CD14-positive monocyte (primary cell): ENCODE data around the gene NMU. TPM values are rescaled to one million over a fixed set of nuclear protein-coding genes. Genes with fewer than 3 reads are reported as not detected.

Source experiments
- DNase-seq, 3 donors: peaks; one replicate each; pipeline ENCODE4 v3.0.0-alpha.2; 2011 to 2022
- H2AFZ ChIP-seq: 2 replicates; pipeline ENCODE4 v1.6.0; 2012; ENCODE audit warnings: mild to moderate bottlenecking, low read depth, low read length, inconsistent platforms; ENCODE audit not compliant: insufficient read depth, poor library complexity, severe bottlenecking
- H3K27ac ChIP-seq, 2 donors: 1 replicate in 1 of 2; 2 replicates in 1 of 2; pipeline ENCODE4 v1.5.1; 2012 to 2013; ENCODE audit warnings: low read length in 2 of 2, control low read depth in 1 of 2, inconsistent platforms in 1 of 2, low read depth in 1 of 2, mild to moderate bottlenecking in 1 of 2
- H3K27me3 ChIP-seq, 2 donors: one replicate each; pipeline versions ENCODE4 v1.6.0 to v1.6.1; 2011 to 2013; ENCODE audit warnings: low read length in 2 of 2; ENCODE audit not compliant: control insufficient read depth in 2 of 2, insufficient read depth in 2 of 2
- H3K36me3 ChIP-seq, 2 donors: replicated peaks in 1 of 2; 1 replicate in 1 of 2; 2 replicates in 1 of 2; pipeline versions ENCODE4 v1.5.1 to v1.6.1; 2012 to 2013; ENCODE audit warnings: low read length in 2 of 2, control low read depth in 1 of 2, inconsistent platforms in 1 of 2, mild to moderate bottlenecking in 1 of 2; ENCODE audit not compliant: insufficient read depth in 2 of 2, control insufficient read depth in 1 of 2
- H3K4me1 ChIP-seq, 2 donors: 1 replicate in 1 of 2; 2 replicates in 1 of 2; pipeline versions ENCODE4 v1.5.1 to v1.6.1; 2012 to 2013; ENCODE audit warnings: low read length in 2 of 2, control low read depth in 1 of 2, inconsistent platforms in 1 of 2, mild to moderate bottlenecking in 1 of 2, moderate library complexity in 1 of 2; ENCODE audit not compliant: insufficient read depth in 2 of 2, control insufficient read depth in 1 of 2
- H3K4me2 ChIP-seq: replicated peaks from 2 replicates; pipeline ENCODE3; 2012; ENCODE audit warnings: low read length, moderate library complexity, mild to moderate bottlenecking; ENCODE audit not compliant: poor library complexity, severe bottlenecking; ENCODE audit errors: extremely low read depth
- H3K4me3 ChIP-seq, 3 experiments: fragments of 200-600 bp in 1 of 3; sonication (generic) in 1 of 3; replicated peaks in 1 of 3; 1 replicate in 2 of 3; 2 replicates in 1 of 3; pipeline ENCODE4 v1.5.1; 2011 to 2013; ENCODE audit warnings: low read length in 3 of 3, mild to moderate bottlenecking in 3 of 3, control low read depth in 2 of 3, low read depth in 2 of 3, inconsistent platforms in 1 of 3, moderate library complexity in 1 of 3
- H3K79me2 ChIP-seq: 2 replicates; pipeline ENCODE4 v1.6.0; 2012; ENCODE audit warnings: mild to moderate bottlenecking, control low read depth, inconsistent platforms, low read length, moderate library complexity; ENCODE audit not compliant: insufficient read depth
- H3K9ac ChIP-seq: 2 replicates; pipeline ENCODE4 v1.6.0; 2017; ENCODE audit warnings: low read length, mild to moderate bottlenecking; ENCODE audit not compliant: insufficient read depth, poor library complexity, severe bottlenecking
- H3K9me3 ChIP-seq, 2 donors: replicated peaks in 1 of 2; 1 replicate in 1 of 2; 2 replicates in 1 of 2; pipeline versions ENCODE4 v1.5.1 to v1.6.1; 2012 to 2013; ENCODE audit warnings: low read length in 2 of 2, control low read depth in 1 of 2; ENCODE audit not compliant: control insufficient read depth in 1 of 2, insufficient read depth in 1 of 2
- H4K20me1 ChIP-seq: 2 replicates; pipeline ENCODE4 v1.6.0; 2012; ENCODE audit warnings: mild to moderate bottlenecking, low read length, control low read depth, moderate library complexity; ENCODE audit not compliant: insufficient read depth
- H3K27ac Mint-ChIP-seq, 7 donors: one replicate each; pipeline ENCODE4 v1.8.0; 2020; ENCODE audit warnings: mild to moderate bottlenecking in 7 of 7, mixed read lengths in 7 of 7, moderate library complexity in 6 of 7, inconsistent platforms in 2 of 7
- H3K27me3 Mint-ChIP-seq, 3 donors: one replicate each; pipeline ENCODE4 v1.8.0; 2021 to 2022; ENCODE audit warnings: low read depth in 3 of 3, mild to moderate bottlenecking in 3 of 3, mixed read lengths in 3 of 3, moderate library complexity in 3 of 3, inconsistent platforms in 1 of 3
- H3K36me3 Mint-ChIP-seq, 2 donors: one replicate each; pipeline ENCODE4 v1.8.0; 2020; ENCODE audit warnings: mixed read lengths in 2 of 2, inconsistent platforms in 1 of 2, mild to moderate bottlenecking in 1 of 2
- H3K4me1 Mint-ChIP-seq: one replicate; pipeline ENCODE4 v1.8.0; 2020; ENCODE audit warnings: mild to moderate bottlenecking, mixed read lengths
- H3K4me3 Mint-ChIP-seq, 2 donors: one replicate each; pipeline ENCODE4 v1.8.0; 2020; ENCODE audit warnings: mild to moderate bottlenecking in 2 of 2, mixed read lengths in 2 of 2, moderate library complexity in 1 of 2
- H3K9me3 Mint-ChIP-seq, 7 donors: one replicate each; pipeline ENCODE4 v1.8.0; 2020 to 2022; ENCODE audit warnings: mixed read lengths in 7 of 7, mild to moderate bottlenecking in 6 of 7, moderate library complexity in 6 of 7, inconsistent platforms in 2 of 7
- CTCF ChIP-seq: fragments of 200-600 bp; IDR thresholded peaks from one replicate; pipeline ENCODE4 v1.8.0; 2022; ENCODE audit warnings: antibody characterized with exemption, mild to moderate bottlenecking
- WGBS: methylation state at CpG from one replicate; pipeline ENCODE4 v1.1.5; 2013; ENCODE audit warnings: missing lambda C conversion rate; ENCODE audit not compliant: insufficient coverage; 5-methylcytosine and 5-hydroxymethylcytosine counted together
- intact Hi-C, 2 donors: fragments of 100-400 bp; cut with micrococcal nuclease; formaldehyde crosslinking; loops; one replicate each; pipeline versions ENCODE4 v1.15.0 to v1.15.1; 2023
- polyA plus RNA-seq, 3 donors: library from polyadenylated mRNA; depleted of rRNA in 1 of 3; unstranded in 2 of 3; stranded (reverse) in 1 of 3; fragments of 300-500 nt in 2 of 3; fragments of >200 nt in 1 of 3; fragmentation: Illumina TruSeq in 2 of 3; gene quantifications; 1 replicate in 2 of 3; 2 replicates in 1 of 3; pipeline ENCODE4 v1.2.3, GENCODE V29; 2012 to 2021

The NMU gene
- polyA plus RNA-seq, 3 donors = not detected

GRCh38 chr4:55610381-55610780 lies 25.7 kb downstream of the NMU start:
- no peaks in the 10 kb centered on the region for H3K4me1 Mint-ChIP-seq
- peaks cover 0 to 4% (median 3%) of the 10 kb centered on the region in 3 donors for H3K27me3 Mint-ChIP-seq
- no peak overlapping the region for H2AFZ ChIP-seq
- H4K20me1 ChIP-seq = no peaks in the 10 kb centered on the region
- intact Hi-C loops = no loop called here
- no peak for DNase-seq
- no peak overlapping the region for H3K4me3 ChIP-seq
- no peaks in the 10 kb centered on the region for H3K36me3 ChIP-seq
- H3K9me3 Mint-ChIP-seq = no peaks in the 10 kb centered on the region
- no peak overlapping the region for H3K9ac ChIP-seq
- no CpG with 5 or more reads among the region's 2 CpGs for WGBS
- H3K27me3 ChIP-seq = no peaks in the 10 kb centered on the region
- TF ChIP-seq CTCF = no peak
- no peaks in the 10 kb centered on the region for H3K4me1 ChIP-seq
- H3K79me2 ChIP-seq = no peaks in the 10 kb centered on the region
- no peak overlapping the region for H3K4me3 Mint-ChIP-seq
- H3K4me2 ChIP-seq = no peak overlapping the region
- no peaks in the 10 kb centered on the region for H3K9me3 ChIP-seq
- no peaks in the 10 kb centered on the region for H3K36me3 Mint-ChIP-seq
- H3K27ac Mint-ChIP-seq = no peak overlapping the region
- H3K27ac ChIP-seq = no peak overlapping the region

- WGBS = no CpG with 5 or more reads among the region's 6 CpGs
- TF ChIP-seq CTCF = no peak
- Histone ChIP-seq H3K79me2 (no peaks in the 10 kb centered on the region), H3K9me3 (no peaks in the 10 kb centered on the region), H3K9ac (no peak overlapping the region), H4K20me1 (no peaks in the 10 kb centered on the region), H3K27me3 (no peaks in the 10 kb centered on the region), H3K4me1 (no peaks in the 10 kb centered on the region), H3K4me2 (no peak overlapping the region), H3K4me3 (no peak overlapping the region), H3K27ac (no peak overlapping the region), H2AFZ (no peak overlapping the region), H3K36me3 (no peaks in the 10 kb centered on the region)
- Mint-ChIP-seq H3K4me1 (no peaks in the 10 kb centered on the region), H3K9me3 (no peaks in the 10 kb centered on the region), H3K27ac (no peak overlapping the region), H3K36me3 (no peaks in the 10 kb centered on the region), H3K27me3 (peaks cover 0 to 4% (median 3%) of the 10 kb centered on the region in 3 donors), H3K4me3 (no peak overlapping the region)
- intact Hi-C loops = no loop called here
- no peak for DNase-seq
These were observed 26.7 kb downstream of the NMU start for GRCh38 chr4:55609393-55609866.
